Measurements from ENCODE around the gene SLC25A1.

SLC25A1 gene

GRCh38 chr22:19152942-19153883 lies 25.3 kb downstream of the SLC25A1 start:
- no peak for TF ChIP-seq CTCF (IDR thresholded peaks at IDR 0.05)
- no peak for TF ChIP-seq ZFX (IDR thresholded peaks at IDR 0.05; ENCODE audit: borderline replicate concordance)
- H3K27ac ChIP-seq = no peak overlapping the region

- no peak for TF ChIP-seq ZFX (IDR thresholded peaks at IDR 0.05; ENCODE audit: borderline replicate concordance)
- H3K27ac ChIP-seq = no peak overlapping the region
Measured at GRCh38 chr22:19151329-19152191, 27.0 kb downstream of the SLC25A1 start.

GRCh38 chr22:19150482-19151328 lies 27.8 kb downstream of the SLC25A1 start:
- no peak overlapping the region for H3K27ac ChIP-seq
- TF ChIP-seq CTCF (IDR thresholded peaks at IDR 0.05) (no peak), ZFX (IDR thresholded peaks at IDR 0.05; ENCODE audit: borderline replicate concordance) (no peak)

GRCh38 chr22:19149991-19150390 lies 28.5 kb downstream of the SLC25A1 start, which contains the start of gene GSC2:
GSC2 (minus strand) TSS chr22:19150292; CDS start chr22:19150283, 9 bp downstream.
- TF ChIP-seq ZFX (IDR thresholded peaks at IDR 0.05; ENCODE audit: borderline replicate concordance) = no peak
- TF ChIP-seq CTCF (IDR thresholded peaks at IDR 0.05) = no peak
- H3K27ac ChIP-seq = no peak within 1 kb of the TSS

GRCh38 chr22:19149047-19149883 lies 29.3 kb downstream of the SLC25A1 start:
- H3K27ac ChIP-seq = no peak overlapping the region
- TF ChIP-seq ZFX (IDR thresholded peaks at IDR 0.05; ENCODE audit: borderline replicate concordance) (no peak), CTCF (IDR thresholded peaks at IDR 0.05) (no peak)

- TF ChIP-seq ZFX (IDR thresholded peaks at IDR 0.05; ENCODE audit: borderline replicate concordance) = no peak
- no peak for TF ChIP-seq CTCF (IDR thresholded peaks at IDR 0.05)
- H3K27ac ChIP-seq = no peak overlapping the region
Measured at GRCh38 chr22:19148417-19149046, 30.0 kb downstream of the SLC25A1 start.
